Uterus (tissue), 2 donors: Measurements from ENCODE around the gene SPTLC3.

Experiments
- CTCF ChIP-seq, 4 experiments: fragments of 200-600 bp in 2 of 4; fragments of 450-650 bp in 2 of 4; sonication (generic) in 2 of 4; IDR thresholded peaks; one replicate each; pipeline ENCODE4 v1.5.1; 2016 to 2019; ENCODE audit warnings: antibody characterized with exemption in 4 of 4, mild to moderate bottlenecking in 2 of 4, moderate library complexity in 1 of 4
- POLR2A ChIP-seq, 2 donors: fragments of 450-650 bp; IDR thresholded peaks; one replicate each; pipeline ENCODE4 v1.6.1; 2016; ENCODE audit warnings: antibody characterized with exemption in 2 of 2, mild to moderate bottlenecking in 1 of 2, moderate library complexity in 1 of 2

DNA sequence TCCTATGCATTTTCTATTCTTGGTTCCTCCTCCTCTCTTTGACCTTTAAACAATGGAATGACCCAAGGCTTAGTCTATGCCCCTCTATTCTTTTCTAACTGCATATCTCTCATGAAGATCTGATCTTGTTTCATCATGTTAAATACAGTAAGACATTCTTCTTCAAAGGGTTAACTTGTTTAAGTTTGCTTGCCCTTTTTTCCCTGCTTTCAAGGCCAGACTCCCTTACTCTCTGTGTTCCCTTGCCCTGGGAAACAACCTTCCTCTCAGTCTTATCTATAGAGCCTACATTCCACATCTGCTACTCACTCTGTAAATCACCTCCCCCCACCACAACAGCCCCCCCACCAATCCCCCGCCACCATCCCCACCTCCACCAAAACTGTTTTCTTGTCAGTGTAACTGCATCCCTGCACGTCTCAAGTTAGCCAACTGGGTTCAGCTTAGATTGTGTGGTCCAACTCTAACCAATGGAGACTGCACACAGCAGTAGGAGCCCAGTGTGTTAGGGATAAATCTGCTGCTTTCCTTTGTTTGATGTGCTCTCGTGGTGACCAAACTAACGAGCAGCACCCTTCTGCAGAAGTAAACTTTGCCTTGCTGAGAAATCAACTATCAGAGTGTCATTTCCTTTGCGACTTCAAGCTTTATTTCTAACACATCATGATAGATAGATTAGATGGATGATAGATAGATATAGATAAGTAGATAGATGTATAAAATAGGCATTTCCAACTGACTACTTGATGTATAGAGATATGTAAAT is 12.6 kb downstream of the SPTLC3 start:
- TF ChIP-seq POLR2A (IDR thresholded peaks at IDR 0.05) (no peak), CTCF (IDR thresholded peaks at IDR 0.05) (no peak)
